Upper lobe of right lung (tissue), 1 donor: ENCODE measurements around the gene PARP8. TPM values are rescaled to one million over a fixed set of nuclear protein-coding genes. Genes with fewer than 3 reads are reported as not detected.

Source experiments
- ATAC-seq: fragments of 200-7000 bp; cut with Tn5 transposase; one replicate; pipeline ENCODE4 v1.9.1; 2020; ENCODE audit warnings: mild to moderate bottlenecking, moderate library complexity
- DNase-seq: peaks from one replicate; pipeline ENCODE4 v3.0.0-alpha.2; 2020
- H3K27ac ChIP-seq: fragments of 200-600 bp; one replicate; pipeline ENCODE4 v1.8.0; 2022
- H3K27me3 ChIP-seq: fragments of 200-600 bp; one replicate; pipeline ENCODE4 v1.8.0; 2022; ENCODE audit warnings: mild to moderate bottlenecking
- H3K36me3 ChIP-seq: fragments of 200-600 bp; one replicate; pipeline ENCODE4 v1.8.0; 2022
- H3K4me1 ChIP-seq: fragments of 200-600 bp; one replicate; pipeline ENCODE4 v1.8.0; 2022
- H3K4me3 ChIP-seq: fragments of 200-600 bp; one replicate; pipeline ENCODE4 v1.8.0; 2022; ENCODE audit warnings: mild to moderate bottlenecking
- H3K9me3 ChIP-seq: fragments of 200-600 bp; one replicate; pipeline ENCODE4 v1.8.0; 2022
- intact Hi-C: fragments of 100-400 bp; cut with DNase I; formaldehyde crosslinking; loops from one replicate; pipeline ENCODE4 v1.11.0; 2022
- total RNA-seq: library from RNA; stranded (reverse); fragmentation: NEBNext Ultra II Directional; extraction: Animal tissue kit (Norgen Biotek cat#: 25700); gene quantifications from one replicate; pipeline ENCODE4 v1.2.1, GENCODE V29; 2021
- TF ChIP-seq, protein P1 (sequence below): fragments of 200-600 bp; IDR thresholded peaks from one replicate; pipeline ENCODE4 v1.8.0; 2022; ENCODE audit warnings: antibody characterized with exemption
- donor health status: DM: no; HTN: yes; CAD: no; lungs with severe emphysema.

The PARP8 gene
- total RNA-seq, 1 donor from 2014 or later = 52.3 TPM

DNA sequence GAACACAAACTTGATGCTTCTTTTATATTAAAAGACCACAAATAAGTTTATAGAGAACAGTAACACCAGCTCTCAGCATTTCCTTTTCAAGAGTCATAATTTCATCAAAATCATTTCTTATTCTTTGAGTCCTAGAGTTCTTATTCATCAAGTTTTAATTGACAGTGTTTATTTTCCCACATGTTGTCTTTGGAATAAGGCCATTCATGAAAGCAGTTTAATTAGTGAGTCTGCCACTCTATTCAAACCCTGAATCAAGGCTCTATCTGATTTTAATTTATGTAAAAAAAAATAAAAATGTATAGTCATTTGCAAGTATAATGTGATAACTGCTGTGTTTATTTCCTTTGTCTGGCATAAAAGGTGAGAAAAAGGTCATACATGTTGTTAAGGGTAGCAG is 176.7 kb downstream of the PARP8 start:
- DNase-seq (no peak), ATAC-seq (no peak)
- Histone ChIP-seq H3K4me3 (no peak overlapping the region), H3K36me3 (peaks cover 16% of the 10 kb centered on the region), H3K9me3 (no peaks in the 10 kb centered on the region), H3K27ac (no peak overlapping the region), H3K4me1 (no peaks in the 10 kb centered on the region), H3K27me3 (no peaks in the 10 kb centered on the region)
- TF ChIP-seq, protein P1, sequence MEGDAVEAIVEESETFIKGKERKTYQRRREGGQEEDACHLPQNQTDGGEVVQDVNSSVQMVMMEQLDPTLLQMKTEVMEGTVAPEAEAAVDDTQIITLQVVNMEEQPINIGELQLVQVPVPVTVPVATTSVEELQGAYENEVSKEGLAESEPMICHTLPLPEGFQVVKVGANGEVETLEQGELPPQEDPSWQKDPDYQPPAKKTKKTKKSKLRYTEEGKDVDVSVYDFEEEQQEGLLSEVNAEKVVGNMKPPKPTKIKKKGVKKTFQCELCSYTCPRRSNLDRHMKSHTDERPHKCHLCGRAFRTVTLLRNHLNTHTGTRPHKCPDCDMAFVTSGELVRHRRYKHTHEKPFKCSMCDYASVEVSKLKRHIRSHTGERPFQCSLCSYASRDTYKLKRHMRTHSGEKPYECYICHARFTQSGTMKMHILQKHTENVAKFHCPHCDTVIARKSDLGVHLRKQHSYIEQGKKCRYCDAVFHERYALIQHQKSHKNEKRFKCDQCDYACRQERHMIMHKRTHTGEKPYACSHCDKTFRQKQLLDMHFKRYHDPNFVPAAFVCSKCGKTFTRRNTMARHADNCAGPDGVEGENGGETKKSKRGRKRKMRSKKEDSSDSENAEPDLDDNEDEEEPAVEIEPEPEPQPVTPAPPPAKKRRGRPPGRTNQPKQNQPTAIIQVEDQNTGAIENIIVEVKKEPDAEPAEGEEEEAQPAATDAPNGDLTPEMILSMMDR = no peak
- intact Hi-C loops = no loop called here

DNA sequence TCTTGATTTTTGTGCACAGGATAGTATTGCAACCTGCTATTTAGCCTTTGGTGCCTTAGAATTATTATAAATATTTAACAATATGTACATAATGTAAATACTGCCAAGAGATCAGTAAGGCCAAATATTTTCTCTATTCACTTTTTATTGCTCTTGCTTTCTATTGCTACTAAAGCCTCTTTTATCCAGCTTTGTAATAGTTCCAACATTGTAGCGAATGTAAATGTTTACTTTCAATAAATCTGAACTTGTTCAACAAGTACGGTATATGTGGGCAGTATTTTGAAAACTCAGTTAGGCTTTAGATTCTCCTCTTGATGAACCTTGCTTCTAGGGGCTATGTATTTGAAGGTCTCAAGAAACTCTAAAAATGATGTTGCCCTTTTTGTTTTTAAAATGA is 179.8 kb downstream of the PARP8 start:
- no peak for ATAC-seq

DNA sequence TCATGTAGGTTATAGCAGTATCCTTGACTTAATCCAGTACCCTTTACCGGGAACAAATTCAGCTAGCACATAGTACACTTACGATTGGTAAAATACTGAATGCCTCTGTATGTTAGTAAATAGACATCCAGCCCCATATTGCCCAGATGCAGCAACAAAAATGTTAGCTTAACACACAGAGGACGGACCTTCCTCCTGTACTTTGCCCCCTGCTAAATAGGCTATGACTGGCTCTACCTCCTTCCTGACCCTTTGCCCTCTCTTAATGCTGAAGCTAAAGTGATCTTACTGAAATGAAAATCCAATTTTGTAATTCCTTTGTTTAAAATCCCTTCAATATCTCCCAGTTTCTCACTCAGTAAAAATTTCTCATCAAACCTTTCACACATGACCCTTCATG is 183.1 kb downstream of the PARP8 start:
- Histone ChIP-seq H3K4me1 (no peaks in the 10 kb centered on the region), H3K9me3 (no peaks in the 10 kb centered on the region), H3K36me3 (no peaks in the 10 kb centered on the region), H3K27ac (no peak overlapping the region), H3K4me3 (no peak overlapping the region), H3K27me3 (no peaks in the 10 kb centered on the region)
- ATAC-seq (no peak), DNase-seq (no peak)
- TF ChIP-seq, protein P1 = no peak
- intact Hi-C loops = no loop called here

More for the DNA sequence above, 179.8 kb downstream of the PARP8 start:
- Histone ChIP-seq H3K27ac (no peak overlapping the region), H3K27me3 (no peaks in the 10 kb centered on the region), H3K4me3 (no peak overlapping the region), H3K9me3 (no peaks in the 10 kb centered on the region), H3K4me1 (no peaks in the 10 kb centered on the region), H3K36me3 (peaks cover 14% of the 10 kb centered on the region)
- DNase-seq = no peak
- intact Hi-C loops = no loop called here
- TF ChIP-seq, protein P1 = no peak

DNA sequence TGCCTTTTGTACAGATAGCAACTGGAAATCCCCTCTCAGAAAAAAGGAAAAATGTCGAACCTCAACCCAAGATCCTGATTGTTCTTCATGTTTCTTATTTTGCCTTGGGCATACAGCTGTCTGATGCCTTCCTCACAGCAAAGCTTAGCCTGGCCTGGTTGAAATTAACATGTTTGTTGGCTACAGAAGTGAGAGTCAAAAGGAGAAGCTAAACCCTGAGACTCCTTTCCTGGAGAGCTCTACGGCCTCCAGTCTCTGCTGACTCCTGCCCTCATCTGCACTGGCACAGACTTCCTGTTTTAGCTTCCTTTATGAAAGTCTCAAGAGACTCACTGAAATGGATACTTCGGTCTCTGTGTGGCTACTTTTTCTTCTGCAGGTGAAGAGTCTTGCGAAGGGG is 186.7 kb downstream of the PARP8 start:
- peak; percentile 91 for ATAC-seq
- no peak overlapping the region for H3K27ac ChIP-seq

DNA sequence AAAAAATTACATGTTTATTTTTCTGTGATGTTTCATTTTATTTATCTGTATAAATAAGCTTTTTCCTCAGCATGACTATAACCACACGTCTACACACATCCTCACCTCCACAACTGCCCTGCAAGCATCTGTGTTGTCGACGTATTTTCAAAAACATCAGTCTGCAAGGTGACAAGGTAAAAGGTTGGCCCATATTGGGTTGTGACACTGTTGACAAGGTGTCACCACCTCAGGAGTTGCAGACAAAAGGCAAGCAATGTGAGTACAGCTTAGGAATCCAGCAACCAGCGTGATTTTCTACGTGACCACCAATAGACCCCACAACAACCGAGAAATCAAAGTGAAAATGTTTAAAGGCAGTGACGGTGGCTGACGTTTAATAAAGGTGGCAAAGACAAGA is 187.6 kb downstream of the PARP8 start:
- no peak for ATAC-seq
- Histone ChIP-seq H3K4me3 (no peak overlapping the region), H3K36me3 (no peaks in the 10 kb centered on the region), H3K27ac (no peak overlapping the region), H3K9me3 (no peaks in the 10 kb centered on the region), H3K27me3 (no peaks in the 10 kb centered on the region), H3K4me1 (peaks cover 4% of the 10 kb centered on the region)
- no peak for DNase-seq
- TF ChIP-seq, protein P1 = no peak
- intact Hi-C loops = no loop called here

More for the DNA sequence above, 186.7 kb downstream of the PARP8 start:
- Histone ChIP-seq H3K27me3 (no peaks in the 10 kb centered on the region), H3K9me3 (no peaks in the 10 kb centered on the region), H3K4me3 (no peak overlapping the region), H3K4me1 (peaks cover 4% of the 10 kb centered on the region), H3K36me3 (no peaks in the 10 kb centered on the region)
- TF ChIP-seq, protein P1 = no peak
- no peak for DNase-seq
- intact Hi-C loops = no loop called here

DNA sequence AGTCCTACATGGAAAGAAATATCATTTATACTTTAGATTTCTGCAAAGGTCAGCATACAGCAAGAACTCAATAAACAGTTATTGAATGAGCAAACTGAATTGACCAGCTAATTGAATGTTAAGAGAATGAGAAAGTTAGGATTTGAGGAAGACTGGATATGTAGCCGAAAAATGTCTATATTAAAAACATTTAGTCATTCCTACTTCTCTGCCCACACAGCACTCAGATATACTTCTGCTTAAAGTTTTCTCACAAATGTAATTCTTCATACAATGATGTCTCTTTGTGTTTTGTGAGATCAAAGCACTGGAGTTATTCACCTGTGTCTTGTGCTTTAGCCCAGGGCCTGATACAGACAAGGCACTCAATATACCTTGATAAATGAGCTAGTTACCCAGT is 188.6 kb downstream of the PARP8 start:
- H3K4me1 ChIP-seq = peaks cover 4% of the 10 kb centered on the region
- H3K9me3 ChIP-seq = no peaks in the 10 kb centered on the region
- TF ChIP-seq, protein P1 = no peak
- no peaks in the 10 kb centered on the region for H3K36me3 ChIP-seq
- intact Hi-C loops = no loop called here
- no peaks in the 10 kb centered on the region for H3K27me3 ChIP-seq
- DNase-seq (no peak), ATAC-seq (no peak)
- no peak overlapping the region for H3K4me3 ChIP-seq
- H3K27ac ChIP-seq = no peak overlapping the region
